BLaER1 treated with 17β-estradiol and CSF1 and Interleukin-3, amounts not matched to agents 10 nM and 100 nM (cell line): ENCODE measurements around the gene SEMA3B.
A peak's percentile ranks its signal among the peaks of the same experiment; 100 is the strongest.

Experiments used
- H3K27ac ChIP-seq, 11 experiments: shearing (Covaris generic); formaldehyde crosslinking; 2 replicates each; pipeline ENCODE4 v1.8.1; 2022
- H3K27me3 ChIP-seq, 11 experiments: shearing (Covaris generic); formaldehyde crosslinking; 2 replicates each; pipeline ENCODE4 v1.8.1; 2022
- H3K36me3 ChIP-seq, 11 experiments: shearing (Covaris generic); formaldehyde crosslinking; 2 replicates each; pipeline ENCODE4 v1.8.1; 2022
- H3K4me1 ChIP-seq, 10 experiments: shearing (Covaris generic); formaldehyde crosslinking; 2 replicates each; pipeline ENCODE4 v1.8.1; 2022
- H3K4me2 ChIP-seq, 11 experiments: shearing (Covaris generic); formaldehyde crosslinking; 2 replicates each; pipeline ENCODE4 v1.8.1; 2022
- H3K4me3 ChIP-seq, 10 experiments: shearing (Covaris generic); formaldehyde crosslinking; 2 replicates each; pipeline ENCODE4 v1.8.1; 2022
- H3K9ac ChIP-seq, 11 experiments: shearing (Covaris generic); formaldehyde crosslinking; 2 replicates each; pipeline ENCODE4 v1.8.1; 2022
- H3K9me3 ChIP-seq, 11 experiments: shearing (Covaris generic); formaldehyde crosslinking; replicated peaks in 1 of 11; 2 replicates each; pipeline ENCODE4 v1.8.1; 2022
- H4K20me1 ChIP-seq, 11 experiments: shearing (Covaris generic); formaldehyde crosslinking; 2 replicates each; pipeline ENCODE4 v1.8.1; 2022
- Cebpa-rat ChIP-seq, 11 experiments: shearing (Covaris generic); IDR thresholded peaks; 2 replicates each; pipeline ENCODE4 v1.8.1; 2022

The SEMA3B gene

GRCh38 chr3:50248387-50248786, 20.6 kb upstream of the SEMA3B start:
- H4K20me1 ChIP-seq, result peaks cover 71 to 99% (median 77%) of the 10 kb centered on the region in 11 experiments
- H3K27me3 ChIP-seq, result no peaks in the 10 kb centered on the region
- H3K4me3 ChIP-seq, result peak overlapping the region in 2 of 10 experiments; percentile 47 to 61; a peak in 2 of 20 replicates
- H3K27ac ChIP-seq, result peak overlapping the region in 10 of 11 experiments; percentile 5 to 99 (median 62); a peak in 19 of 22 replicates
- H3K9me3 ChIP-seq, result no peaks in the 10 kb centered on the region
- no peak for TF ChIP-seq Cebpa-rat (IDR thresholded peaks at IDR 0.05)
- H3K36me3 ChIP-seq, result peaks cover 45 to 92% (median 78%) of the 10 kb centered on the region in 11 experiments
- H3K4me1 ChIP-seq, result peaks cover 57 to 100% (median 86%) of the 10 kb centered on the region in 10 experiments
- peak overlapping the region; percentile 43 to 99 (median 93); a peak in 21 of 22 replicates for H3K9ac ChIP-seq
- H3K4me2 ChIP-seq, result peak overlapping the region; percentile 91 to 100 (median 97); a peak in 20 of 22 replicates

GRCh38 chr3:50249457-50249856, 19.5 kb upstream of the SEMA3B start:
- Histone ChIP-seq H3K4me3 (no peak overlapping the region), H3K4me2 (peak overlapping the region in 8 of 11 experiments; percentile 7 to 99 (median 96); a peak in 14 of 22 replicates), H3K27me3 (no peaks in the 10 kb centered on the region), H3K27ac (peak overlapping the region in 7 of 11 experiments; percentile 45 to 99 (median 63); a peak in 11 of 22 replicates), H4K20me1 (peaks cover 80 to 100% (median 87%) of the 10 kb centered on the region in 11 experiments), H3K9me3 (no peaks in the 10 kb centered on the region), H3K36me3 (peaks cover 54 to 92% (median 78%) of the 10 kb centered on the region in 11 experiments), H3K9ac (peak overlapping the region in 10 of 11 experiments; percentile 5 to 99 (median 94); a peak in 15 of 22 replicates), H3K4me1 (peaks cover 46 to 100% (median 85%) of the 10 kb centered on the region in 10 experiments)
- no peak for TF ChIP-seq Cebpa-rat (IDR thresholded peaks at IDR 0.05)

GRCh38 chr3:50250514-50250913, 18.4 kb upstream of the SEMA3B start:
- peak overlapping the region in 2 of 11 experiments; percentile 38 to 96; a peak in 4 of 22 replicates for H3K4me2 ChIP-seq
- H3K27ac ChIP-seq, result no peak overlapping the region
- TF ChIP-seq Cebpa-rat (IDR thresholded peaks at IDR 0.05), result no peak
- peak overlapping the region in 4 of 11 experiments; percentile 61 to 99 (median 80); a peak in 4 of 22 replicates for H3K9ac ChIP-seq
- peaks cover 88 to 100% (median 95%) of the 10 kb centered on the region in 11 experiments for H4K20me1 ChIP-seq
- no peaks in the 10 kb centered on the region for H3K27me3 ChIP-seq
- H3K36me3 ChIP-seq, result peaks cover 65 to 92% (median 85%) of the 10 kb centered on the region in 11 experiments
- peaks cover 42 to 100% (median 84%) of the 10 kb centered on the region in 10 experiments for H3K4me1 ChIP-seq
- no peak overlapping the region for H3K4me3 ChIP-seq
- no peaks in the 10 kb centered on the region for H3K9me3 ChIP-seq

GRCh38 chr3:50251220-50251619, 17.7 kb upstream of the SEMA3B start:
- peak overlapping the region in 3 of 11 experiments; percentile 33 to 85 (median 35); a peak in 4 of 22 replicates for H3K4me2 ChIP-seq
- no peak overlapping the region for H3K27ac ChIP-seq
- no peaks in the 10 kb centered on the region for H3K9me3 ChIP-seq
- H3K9ac ChIP-seq, result peak overlapping the region in 3 of 11 experiments; percentile 9 to 69 (median 61); a peak in 1 of 22 replicates
- no peak for TF ChIP-seq Cebpa-rat (IDR thresholded peaks at IDR 0.05)
- peaks cover 71 to 97% (median 90%) of the 10 kb centered on the region in 11 experiments for H3K36me3 ChIP-seq
- no peaks in the 10 kb centered on the region for H3K27me3 ChIP-seq
- H3K4me1 ChIP-seq, result peaks cover 35 to 98% (median 77%) of the 10 kb centered on the region in 10 experiments
- peaks cover 90 to 100% (median 99%) of the 10 kb centered on the region in 11 experiments for H4K20me1 ChIP-seq
- H3K4me3 ChIP-seq, result no peak overlapping the region

DNA sequence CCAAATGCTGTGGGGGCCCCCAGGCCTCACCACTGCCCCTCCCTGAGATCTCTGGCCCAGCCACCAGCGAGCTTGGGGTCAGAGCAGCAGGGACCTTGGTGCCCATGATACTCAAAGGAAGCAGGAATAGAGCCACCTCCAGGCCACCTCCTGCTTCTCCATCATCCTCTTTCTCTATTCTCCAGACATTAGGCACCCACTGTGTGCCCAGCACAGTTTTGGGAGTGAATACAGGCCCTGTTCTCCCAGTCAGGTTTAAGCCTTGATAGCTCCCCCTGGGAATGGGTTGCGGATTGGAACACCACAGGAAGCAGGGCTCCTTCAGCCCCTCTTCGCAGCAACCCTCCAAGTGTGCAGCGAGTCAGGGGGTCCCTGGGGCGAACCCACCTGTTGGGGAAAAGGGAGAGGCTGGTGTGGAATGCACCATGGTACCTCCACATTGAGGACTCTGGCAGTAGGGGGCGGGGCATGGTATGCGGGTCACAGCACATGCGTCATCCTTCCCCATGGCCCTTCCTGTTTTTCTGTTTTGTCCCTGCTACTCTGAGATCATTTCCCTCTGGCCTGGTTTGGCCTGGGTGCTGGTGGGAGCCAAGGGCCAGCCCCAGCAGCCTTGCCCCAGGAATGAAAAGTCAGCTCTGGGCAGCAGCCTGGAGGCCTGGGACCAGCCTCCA, 14.2 kb upstream of the SEMA3B start:
- no peak for TF ChIP-seq Cebpa-rat (IDR thresholded peaks at IDR 0.05)
- Histone ChIP-seq H3K4me3 (no peak overlapping the region; a peak in 1 of 20 replicates), H3K4me1 (peaks cover 20 to 95% (median 60%) of the 10 kb centered on the region in 10 experiments), H3K27ac (peak overlapping the region in 10 of 11 experiments; percentile 34 to 71 (median 60); a peak in 19 of 22 replicates), H3K27me3 (no peaks in the 10 kb centered on the region), H3K9me3 (no peaks in the 10 kb centered on the region), H3K9ac (peak overlapping the region; percentile 3 to 75 (median 47); a peak in 16 of 22 replicates), H4K20me1 (peaks cover 63 to 100% (median 97%) of the 10 kb centered on the region in 11 experiments), H3K36me3 (peaks cover 84 to 100% (median 97%) of the 10 kb centered on the region in 11 experiments), H3K4me2 (peak overlapping the region; percentile 16 to 85 (median 61); a peak in 19 of 22 replicates)

GRCh38 chr3:50255251-50255615, 13.7 kb upstream of the SEMA3B start:
- H4K20me1 ChIP-seq, result peaks cover 58 to 97% (median 91%) of the 10 kb centered on the region in 11 experiments
- H3K36me3 ChIP-seq, result peaks cover 79 to 96% (median 93%) of the 10 kb centered on the region in 11 experiments

GRCh38 chr3:50256978-50257890, 11.7 kb upstream of the SEMA3B start:
- H3K4me2 ChIP-seq, result no peak overlapping the region; a peak in 1 of 22 replicates
- peaks cover 38 to 92% (median 71%) of the 10 kb centered on the region in 11 experiments for H4K20me1 ChIP-seq
- no peak overlapping the region for H3K27ac ChIP-seq
- no peaks in the 10 kb centered on the region for H3K27me3 ChIP-seq
- H3K4me3 ChIP-seq, result no peak overlapping the region
- H3K9me3 ChIP-seq, result no peaks in the 10 kb centered on the region
- H3K4me1 ChIP-seq, result peaks cover 42 to 82% (median 65%) of the 10 kb centered on the region in 10 experiments
- no peak for TF ChIP-seq Cebpa-rat (IDR thresholded peaks at IDR 0.05)
- H3K36me3 ChIP-seq, result peaks cover 59 to 76% (median 73%) of the 10 kb centered on the region in 11 experiments
- H3K9ac ChIP-seq, result no peak overlapping the region

More at GRCh38 chr3:50255251-50255615, 13.7 kb upstream of the SEMA3B start:
- Histone ChIP-seq H3K4me1 (peaks cover 22 to 92% (median 57%) of the 10 kb centered on the region in 10 experiments), H3K9ac (peak overlapping the region; percentile 3 to 65 (median 47); a peak in 12 of 22 replicates), H3K9me3 (no peaks in the 10 kb centered on the region), H3K4me3 (no peak overlapping the region), H3K27ac (peak overlapping the region in 10 of 11 experiments; percentile 14 to 71 (median 54); a peak in 17 of 22 replicates), H3K27me3 (no peaks in the 10 kb centered on the region), H3K4me2 (peak overlapping the region; percentile 16 to 85 (median 61); a peak in 18 of 22 replicates)
- no peak for TF ChIP-seq Cebpa-rat (IDR thresholded peaks at IDR 0.05)

GRCh38 chr3:50258029-50258680, 10.8 kb upstream of the SEMA3B start:
- Histone ChIP-seq H3K4me3 (no peak overlapping the region), H3K4me1 (peaks cover 46 to 73% (median 59%) of the 10 kb centered on the region in 10 experiments), H3K27me3 (no peaks in the 10 kb centered on the region), H4K20me1 (peaks cover 29 to 92% (median 62%) of the 10 kb centered on the region in 11 experiments), H3K9ac (peak overlapping the region in 7 of 11 experiments; percentile 18 to 88 (median 28); a peak in 8 of 22 replicates), H3K36me3 (peaks cover 50 to 67% (median 64%) of the 10 kb centered on the region in 11 experiments), H3K4me2 (peak overlapping the region in 1 of 11 experiments; percentile 83; a peak in 1 of 22 replicates), H3K9me3 (no peaks in the 10 kb centered on the region), H3K27ac (no peak overlapping the region; a peak in 1 of 22 replicates)
- no peak for TF ChIP-seq Cebpa-rat (IDR thresholded peaks at IDR 0.05)
